ENCODE measurements around the gene ARHGEF5.
"Not testable (repeated sequence)": the region's sequence is repeated elsewhere in the genome, so short reads cannot be mapped to it uniquely, and the experiment has no call there.

Gene ARHGEF5

GRCh38 chr7:144331996-144332288, 23.3 kb upstream of the ARHGEF5 start:
- not testable (repeated sequence) for H3K9me3 ChIP-seq (ENCODE audit: control insufficient read depth, insufficient read depth, low read depth, low read length); H3K27ac ChIP-seq (ENCODE audit: low read depth, low read length); H3K27me3 ChIP-seq (ENCODE audit: control insufficient read depth, insufficient read depth, low read length); H3K9ac ChIP-seq (ENCODE audit: low read length); H3K36me3 ChIP-seq (ENCODE audit: control insufficient read depth, insufficient read depth, low read length); H3K4me3 ChIP-seq (ENCODE audit: low read depth, low read length); H3K4me1 ChIP-seq (ENCODE audit: control insufficient read depth, insufficient read depth, low read length)

GRCh38 chr7:144348625-144349024, 6.6 kb upstream of the ARHGEF5 start:
- H3K4me1 ChIP-seq (ENCODE audit: control insufficient read depth, insufficient read depth, low read length); H3K9ac ChIP-seq (ENCODE audit: low read length); H3K4me3 ChIP-seq (ENCODE audit: low read depth, low read length); H3K27me3 ChIP-seq (ENCODE audit: control insufficient read depth, insufficient read depth, low read length); H3K9me3 ChIP-seq (ENCODE audit: control insufficient read depth, insufficient read depth, low read depth, low read length); H3K27ac ChIP-seq (ENCODE audit: low read depth, low read length); H3K36me3 ChIP-seq (ENCODE audit: control insufficient read depth, insufficient read depth, low read length): not testable (repeated sequence)

DNA sequence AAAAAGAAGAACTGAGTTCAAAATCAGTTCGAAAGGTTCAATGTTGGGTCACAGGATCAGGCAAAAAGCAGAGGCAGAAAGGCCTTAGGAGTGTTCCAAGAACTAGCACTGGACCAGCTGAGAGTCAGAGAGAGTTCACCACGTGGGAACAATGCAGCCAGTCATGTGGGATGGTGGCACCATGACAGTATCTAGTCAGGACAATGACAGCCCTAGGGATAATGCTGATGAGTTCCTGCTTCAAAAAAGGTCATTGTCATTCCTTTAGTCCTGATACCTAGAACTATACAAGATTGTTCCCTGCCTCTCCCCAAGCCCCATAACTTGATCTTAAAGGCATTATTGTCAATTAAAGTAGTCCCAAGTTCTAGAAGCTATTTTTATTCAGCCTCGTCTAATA, 3.5 kb upstream of the ARHGEF5 start:
- H3K4me1 ChIP-seq (ENCODE audit: control insufficient read depth, insufficient read depth, low read length); H3K9ac ChIP-seq (ENCODE audit: low read length); H3K36me3 ChIP-seq (ENCODE audit: control insufficient read depth, insufficient read depth, low read length); H3K27me3 ChIP-seq (ENCODE audit: control insufficient read depth, insufficient read depth, low read length); H3K4me3 ChIP-seq (ENCODE audit: low read depth, low read length); H3K9me3 ChIP-seq (ENCODE audit: control insufficient read depth, insufficient read depth, low read depth, low read length); H3K27ac ChIP-seq (ENCODE audit: low read depth, low read length): not testable (repeated sequence)

DNA sequence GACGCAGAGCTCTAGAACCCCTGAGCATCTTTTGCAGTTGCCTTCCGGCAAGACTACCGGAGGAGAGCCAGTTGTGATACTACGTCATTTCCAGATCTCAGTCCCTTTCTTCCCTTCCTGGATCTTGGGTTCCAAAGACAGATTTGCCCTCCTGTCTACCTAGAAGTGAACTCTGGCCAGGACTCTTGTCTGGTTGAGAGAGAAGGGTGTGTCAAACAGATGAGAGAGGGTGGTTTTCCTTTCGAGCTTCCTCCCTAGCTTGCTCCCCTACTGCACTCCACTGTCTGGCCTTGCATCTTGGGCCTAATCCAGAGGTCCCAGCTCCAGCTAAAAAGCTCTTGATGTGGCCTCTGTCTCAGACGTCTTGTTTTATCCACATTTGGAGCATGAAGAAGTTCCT, 983 bp downstream of the ARHGEF5 start:
- H3K27me3 ChIP-seq (ENCODE audit: control insufficient read depth, insufficient read depth, low read length); H3K4me3 ChIP-seq (ENCODE audit: low read depth, low read length); H3K36me3 ChIP-seq (ENCODE audit: control insufficient read depth, insufficient read depth, low read length); H3K9ac ChIP-seq (ENCODE audit: low read length); H3K9me3 ChIP-seq (ENCODE audit: control insufficient read depth, insufficient read depth, low read depth, low read length); H3K4me1 ChIP-seq (ENCODE audit: control insufficient read depth, insufficient read depth, low read length); H3K27ac ChIP-seq (ENCODE audit: low read depth, low read length): not testable (repeated sequence)

- not testable (repeated sequence) for H3K4me1 ChIP-seq (ENCODE audit: control insufficient read depth, insufficient read depth, low read length); H3K27ac ChIP-seq (ENCODE audit: low read depth, low read length); H3K4me3 ChIP-seq (ENCODE audit: low read depth, low read length); H3K36me3 ChIP-seq (ENCODE audit: control insufficient read depth, insufficient read depth, low read length); H3K9me3 ChIP-seq (ENCODE audit: control insufficient read depth, insufficient read depth, low read depth, low read length); H3K27me3 ChIP-seq (ENCODE audit: control insufficient read depth, insufficient read depth, low read length); H3K9ac ChIP-seq (ENCODE audit: low read length)
Observed at GRCh38 chr7:144356860-144357259, 1.7 kb downstream of the ARHGEF5 start.

GRCh38 chr7:144362061-144362460, 6.9 kb downstream of the ARHGEF5 start:
- H3K36me3 ChIP-seq (ENCODE audit: control insufficient read depth, insufficient read depth, low read length); H3K27me3 ChIP-seq (ENCODE audit: control insufficient read depth, insufficient read depth, low read length); H3K4me1 ChIP-seq (ENCODE audit: control insufficient read depth, insufficient read depth, low read length); H3K27ac ChIP-seq (ENCODE audit: low read depth, low read length); H3K4me3 ChIP-seq (ENCODE audit: low read depth, low read length); H3K9me3 ChIP-seq (ENCODE audit: control insufficient read depth, insufficient read depth, low read depth, low read length); H3K9ac ChIP-seq (ENCODE audit: low read length): not testable (repeated sequence)

DNA sequence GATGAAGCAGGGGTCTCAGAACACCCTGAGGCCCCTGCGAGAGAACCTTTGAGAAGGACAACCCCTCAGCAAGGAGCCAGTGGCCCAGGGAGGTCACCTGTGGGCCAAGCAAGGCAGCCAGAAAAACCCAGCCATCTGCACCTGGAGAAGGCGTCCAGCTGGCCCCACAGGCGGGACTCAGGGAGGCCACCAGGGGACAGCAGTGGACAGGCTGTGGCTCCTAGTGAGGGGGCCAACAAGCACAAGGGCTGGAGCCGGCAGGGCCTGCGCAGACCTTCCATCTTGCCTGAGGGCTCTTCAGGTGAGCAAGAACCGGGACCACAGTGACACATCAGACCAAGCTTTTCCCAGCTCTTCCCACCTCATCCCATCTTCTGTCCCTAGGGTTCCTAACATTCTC, 10.3 kb downstream of the ARHGEF5 start:
- H3K9ac ChIP-seq (ENCODE audit: low read length); H3K27ac ChIP-seq (ENCODE audit: low read depth, low read length): not testable (repeated sequence)

GRCh38 chr7:144367250-144367649, 12.0 kb downstream of the ARHGEF5 start:
- not testable (repeated sequence) for H3K4me1 ChIP-seq (ENCODE audit: control insufficient read depth, insufficient read depth, low read length); H3K9me3 ChIP-seq (ENCODE audit: control insufficient read depth, insufficient read depth, low read depth, low read length); H3K9ac ChIP-seq (ENCODE audit: low read length); H3K4me3 ChIP-seq (ENCODE audit: low read depth, low read length); H3K27ac ChIP-seq (ENCODE audit: low read depth, low read length); H3K36me3 ChIP-seq (ENCODE audit: control insufficient read depth, insufficient read depth, low read length); H3K27me3 ChIP-seq (ENCODE audit: control insufficient read depth, insufficient read depth, low read length)

More for the DNA sequence above, 10.3 kb downstream of the ARHGEF5 start:
- not testable (repeated sequence) for H3K9me3 ChIP-seq (ENCODE audit: control insufficient read depth, insufficient read depth, low read depth, low read length); H3K27me3 ChIP-seq (ENCODE audit: control insufficient read depth, insufficient read depth, low read length); H3K4me3 ChIP-seq (ENCODE audit: low read depth, low read length); H3K36me3 ChIP-seq (ENCODE audit: control insufficient read depth, insufficient read depth, low read length); H3K4me1 ChIP-seq (ENCODE audit: control insufficient read depth, insufficient read depth, low read length)

DNA sequence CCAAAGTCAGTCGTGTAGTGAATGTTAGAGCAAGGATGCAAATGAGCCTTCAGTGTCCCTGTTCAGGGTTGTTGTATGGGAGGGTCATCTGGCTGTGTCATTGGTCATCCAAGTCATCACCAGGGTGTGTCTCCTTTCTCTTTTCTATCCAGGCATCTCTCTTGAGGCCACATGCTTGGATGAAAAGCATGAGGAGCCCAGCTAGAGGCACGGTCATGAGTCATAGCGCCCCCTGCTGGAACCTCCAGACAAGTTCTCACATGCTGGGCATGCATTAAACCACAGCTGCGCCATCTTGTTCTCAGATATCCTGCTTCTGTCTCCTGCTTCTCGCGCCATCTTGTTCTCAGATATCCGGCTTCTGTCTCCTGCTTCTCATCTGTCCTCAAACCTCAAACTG, 14.0 kb downstream of the ARHGEF5 start:
- not testable (repeated sequence) for H3K4me1 ChIP-seq (ENCODE audit: control insufficient read depth, insufficient read depth, low read length)

DNA sequence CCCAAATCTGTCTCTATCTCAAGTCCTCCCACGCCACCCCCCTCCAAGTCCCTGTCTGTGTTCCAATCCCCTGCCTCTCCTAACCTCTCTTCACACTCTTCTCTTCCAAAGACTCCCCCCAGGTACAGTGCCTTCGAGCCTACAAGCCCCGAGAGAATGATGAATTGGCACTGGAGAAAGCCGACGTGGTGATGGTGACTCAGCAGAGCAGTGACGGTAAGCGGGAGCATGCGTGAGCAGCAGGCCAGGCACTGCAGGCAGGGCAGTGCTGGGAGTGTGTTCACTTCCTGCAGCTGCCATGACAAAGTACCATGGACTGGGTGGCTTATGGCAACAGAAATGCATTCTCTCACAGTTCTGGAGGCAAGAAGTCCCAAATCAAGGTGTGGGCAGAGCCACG, 23.4 kb downstream of the ARHGEF5 start:
- H3K4me1 ChIP-seq (ENCODE audit: control insufficient read depth, insufficient read depth, low read length) = no peaks in the 10 kb centered on the region
- H3K36me3 ChIP-seq (ENCODE audit: control insufficient read depth, insufficient read depth, low read length) = peaks cover 39% of the 10 kb centered on the region
- H3K9ac ChIP-seq (ENCODE audit: low read length) = no peak overlapping the region

More for the DNA sequence above, 14.0 kb downstream of the ARHGEF5 start:
- H3K27me3 ChIP-seq (ENCODE audit: control insufficient read depth, insufficient read depth, low read length); H3K4me3 ChIP-seq (ENCODE audit: low read depth, low read length); H3K9me3 ChIP-seq (ENCODE audit: control insufficient read depth, insufficient read depth, low read depth, low read length); H3K36me3 ChIP-seq (ENCODE audit: control insufficient read depth, insufficient read depth, low read length); H3K9ac ChIP-seq (ENCODE audit: low read length); H3K27ac ChIP-seq (ENCODE audit: low read depth, low read length): not testable (repeated sequence)

DNA sequence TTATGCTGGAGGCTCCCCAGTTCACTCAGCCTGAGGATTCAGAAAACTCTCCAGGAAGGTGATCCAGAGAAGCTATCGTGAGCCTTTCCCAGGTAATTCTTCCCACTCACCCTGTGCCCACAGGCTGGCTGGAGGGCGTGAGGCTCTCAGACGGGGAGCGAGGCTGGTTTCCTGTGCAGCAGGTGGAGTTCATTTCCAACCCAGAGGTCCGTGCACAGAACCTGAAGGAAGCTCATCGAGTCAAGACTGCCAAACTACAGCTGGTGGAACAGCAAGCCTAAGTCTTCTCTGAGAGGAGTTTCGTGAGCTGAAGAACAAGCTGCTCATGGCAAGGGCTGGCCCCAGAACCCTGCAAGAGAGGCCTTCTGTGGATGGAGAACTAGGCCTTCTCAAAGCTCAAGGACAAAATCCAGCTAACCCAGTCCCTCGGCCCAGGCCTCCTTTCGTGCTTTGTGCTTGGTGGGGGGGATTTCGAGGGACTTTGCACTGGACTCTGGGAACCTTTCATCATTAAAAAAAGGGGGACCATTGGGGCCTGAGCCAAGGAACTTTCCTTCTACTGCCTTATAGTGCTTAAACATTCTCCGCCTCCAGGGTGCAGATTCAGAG, 24.7 kb downstream of the ARHGEF5 start:
- no peak overlapping the region for H3K9ac ChIP-seq (ENCODE audit: low read length)
- no peaks in the 10 kb centered on the region for H3K27me3 ChIP-seq (ENCODE audit: control insufficient read depth, insufficient read depth, low read length)
- peaks cover 10% of the 10 kb centered on the region for H3K4me1 ChIP-seq (ENCODE audit: control insufficient read depth, insufficient read depth, low read length)
- H3K36me3 ChIP-seq (ENCODE audit: control insufficient read depth, insufficient read depth, low read length) = peaks cover 39% of the 10 kb centered on the region
- H3K27ac ChIP-seq (ENCODE audit: low read depth, low read length) = no peak overlapping the region
- no peaks in the 10 kb centered on the region for H3K9me3 ChIP-seq (ENCODE audit: control insufficient read depth, insufficient read depth, low read depth, low read length)
- no peak overlapping the region for H3K4me3 ChIP-seq (ENCODE audit: low read depth, low read length)

More for the DNA sequence above, 23.4 kb downstream of the ARHGEF5 start:
- H3K27ac ChIP-seq (ENCODE audit: low read depth, low read length) = no peak overlapping the region
- no peaks in the 10 kb centered on the region for H3K9me3 ChIP-seq (ENCODE audit: control insufficient read depth, insufficient read depth, low read depth, low read length)
- no peaks in the 10 kb centered on the region for H3K27me3 ChIP-seq (ENCODE audit: control insufficient read depth, insufficient read depth, low read length)
- no peak overlapping the region for H3K4me3 ChIP-seq (ENCODE audit: low read depth, low read length)

- Histone ChIP-seq H3K27me3 (ENCODE audit: control insufficient read depth, insufficient read depth, low read length) (no peaks in the 10 kb centered on the region), H3K4me1 (ENCODE audit: control insufficient read depth, insufficient read depth, low read length) (peaks cover 20% of the 10 kb centered on the region), H3K36me3 (ENCODE audit: control insufficient read depth, insufficient read depth, low read length) (peaks cover 19% of the 10 kb centered on the region), H3K4me3 (ENCODE audit: low read depth, low read length) (peak overlapping the region; percentile 29; the same call in 1 of the 2 replicates), H3K9ac (ENCODE audit: low read length) (peak overlapping the region; percentile 10), H3K27ac (ENCODE audit: low read depth, low read length) (peak overlapping the region; percentile 21; the same call in 1 of the 2 replicates), H3K9me3 (ENCODE audit: control insufficient read depth, insufficient read depth, low read depth, low read length) (no peaks in the 10 kb centered on the region)
Observed at GRCh38 chr7:144384071-144384470, 28.9 kb downstream of the ARHGEF5 start.
